DND-41 (cell line): ENCODE measurements around the gene PLEKHO1.

Experiments used
- ATAC-seq: fragments of 200-7000 bp; cut with Tn5 transposase; 3 replicates; pipeline ENCODE4 v1.9.1; 2021; ENCODE audit warnings: low read depth; ENCODE audit not compliant: insufficient read depth
- DNase-seq: peaks from one replicate; pipeline ENCODE4 v3.0.0-alpha.2; 2020
- H2AFZ ChIP-seq: 2 replicates; pipeline ENCODE4 v1.6.0; 2012; ENCODE audit warnings: low read depth, low read length
- H3K27ac ChIP-seq: 2 replicates; pipeline ENCODE4 v1.5.1; 2012; ENCODE audit warnings: low read length, inconsistent platforms
- H3K27me3 ChIP-seq: fragments of 200-600 bp; sonication (generic); 2 replicates; pipeline ENCODE4 v1.6.0; 2012; ENCODE audit warnings: low read length, mild to moderate bottlenecking, inconsistent platforms; ENCODE audit not compliant: insufficient read depth, poor library complexity
- H3K36me3 ChIP-seq: 2 replicates; pipeline ENCODE4 v1.5.1; 2012; ENCODE audit warnings: low read length, inconsistent platforms; ENCODE audit not compliant: insufficient read depth
- H3K4me1 ChIP-seq: 2 replicates; pipeline ENCODE4 v1.5.1; 2012; ENCODE audit warnings: mild to moderate bottlenecking, low read length; ENCODE audit not compliant: insufficient read depth
- H3K4me2 ChIP-seq: 2 replicates; pipeline ENCODE4 v1.6.0; 2012; ENCODE audit warnings: mild to moderate bottlenecking, moderate library complexity, low read length, inconsistent platforms; ENCODE audit not compliant: insufficient read depth
- H3K4me3 ChIP-seq, 2 experiments: fragments of 200-600 bp in 1 of 2; shearing (Covaris generic) in 1 of 2; 2 replicates each; pipeline ENCODE4 v1.5.1; 2012 to 2016; ENCODE audit warnings: inconsistent platforms in 2 of 2, low read length in 2 of 2, mild to moderate bottlenecking in 2 of 2, low read depth in 1 of 2, moderate library complexity in 1 of 2
- H3K79me2 ChIP-seq: 2 replicates; pipeline ENCODE4 v1.6.0; 2012; ENCODE audit warnings: low read length, inconsistent platforms; ENCODE audit not compliant: insufficient read depth
- H3K9ac ChIP-seq: 2 replicates; pipeline ENCODE4 v1.6.0; 2012; ENCODE audit warnings: low read depth, mild to moderate bottlenecking, inconsistent platforms, low read length, moderate library complexity
- H3K9me3 ChIP-seq: 2 replicates; pipeline ENCODE4 v1.5.1; 2012; ENCODE audit warnings: low read length, moderate library complexity, mild to moderate bottlenecking, inconsistent platforms; ENCODE audit not compliant: insufficient read depth, severe bottlenecking
- H4K20me1 ChIP-seq: 2 replicates; pipeline ENCODE4 v1.6.0; 2012; ENCODE audit warnings: low read length; ENCODE audit not compliant: insufficient read depth
- EZH2 ChIP-seq: IDR thresholded peaks from 3 replicates; pipeline ENCODE4 v1.6.1; 2012; ENCODE audit warnings: borderline replicate concordance, low read depth, mild to moderate bottlenecking, moderate library complexity, low read length, inconsistent platforms; ENCODE audit not compliant: severe bottlenecking
- TF ChIP-seq, protein P1 (sequence below): IDR thresholded peaks from 2 replicates; pipeline ENCODE4 v1.5.1; 2012; ENCODE audit warnings: borderline replicate concordance, low read length, moderate library complexity, mild to moderate bottlenecking; ENCODE audit not compliant: poor library complexity, severe bottlenecking; ENCODE audit errors: extremely low read depth

PLEKHO1 gene

DNA sequence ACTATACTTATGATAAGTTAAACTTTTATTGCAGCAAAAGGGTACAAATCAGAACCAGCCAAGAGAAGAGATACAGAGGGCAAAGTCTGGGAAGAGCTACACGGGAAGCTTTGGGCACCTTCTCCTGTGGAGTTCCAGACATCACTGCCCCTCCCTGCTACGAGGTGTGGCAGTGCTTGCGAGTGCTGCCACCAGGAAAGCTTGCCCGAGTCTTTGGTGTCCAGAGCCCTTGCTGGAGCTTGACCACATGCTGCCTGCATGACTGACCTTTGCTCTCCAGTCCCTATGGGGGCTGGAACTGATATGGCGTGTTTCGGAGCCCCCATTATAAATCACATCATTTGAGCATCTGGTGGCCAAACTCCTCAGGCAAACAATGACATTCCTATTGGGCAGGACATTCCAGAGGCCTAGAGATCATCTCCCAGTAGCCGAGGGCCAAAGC lies 23.4 kb downstream of the PLEKHO1 start:
- no peaks in the 10 kb centered on the region for H4K20me1 ChIP-seq
- H3K36me3 ChIP-seq: no peaks in the 10 kb centered on the region
- no peaks in the 10 kb centered on the region for H3K79me2 ChIP-seq
- H3K9me3 ChIP-seq: no peaks in the 10 kb centered on the region
- DNase-seq (no peak), ATAC-seq (no peak)
- no peak overlapping the region for H3K27ac ChIP-seq
- H3K4me1 ChIP-seq: no peaks in the 10 kb centered on the region
- no peak overlapping the region for H3K4me3 ChIP-seq
- H3K4me2 ChIP-seq: no peak overlapping the region
- TF ChIP-seq, protein P1, sequence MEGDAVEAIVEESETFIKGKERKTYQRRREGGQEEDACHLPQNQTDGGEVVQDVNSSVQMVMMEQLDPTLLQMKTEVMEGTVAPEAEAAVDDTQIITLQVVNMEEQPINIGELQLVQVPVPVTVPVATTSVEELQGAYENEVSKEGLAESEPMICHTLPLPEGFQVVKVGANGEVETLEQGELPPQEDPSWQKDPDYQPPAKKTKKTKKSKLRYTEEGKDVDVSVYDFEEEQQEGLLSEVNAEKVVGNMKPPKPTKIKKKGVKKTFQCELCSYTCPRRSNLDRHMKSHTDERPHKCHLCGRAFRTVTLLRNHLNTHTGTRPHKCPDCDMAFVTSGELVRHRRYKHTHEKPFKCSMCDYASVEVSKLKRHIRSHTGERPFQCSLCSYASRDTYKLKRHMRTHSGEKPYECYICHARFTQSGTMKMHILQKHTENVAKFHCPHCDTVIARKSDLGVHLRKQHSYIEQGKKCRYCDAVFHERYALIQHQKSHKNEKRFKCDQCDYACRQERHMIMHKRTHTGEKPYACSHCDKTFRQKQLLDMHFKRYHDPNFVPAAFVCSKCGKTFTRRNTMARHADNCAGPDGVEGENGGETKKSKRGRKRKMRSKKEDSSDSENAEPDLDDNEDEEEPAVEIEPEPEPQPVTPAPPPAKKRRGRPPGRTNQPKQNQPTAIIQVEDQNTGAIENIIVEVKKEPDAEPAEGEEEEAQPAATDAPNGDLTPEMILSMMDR: no peak
- no peak for TF ChIP-seq EZH2
- no peaks in the 10 kb centered on the region for H3K27me3 ChIP-seq
- no peak overlapping the region for H2AFZ ChIP-seq
- H3K9ac ChIP-seq: no peak overlapping the region

DNA sequence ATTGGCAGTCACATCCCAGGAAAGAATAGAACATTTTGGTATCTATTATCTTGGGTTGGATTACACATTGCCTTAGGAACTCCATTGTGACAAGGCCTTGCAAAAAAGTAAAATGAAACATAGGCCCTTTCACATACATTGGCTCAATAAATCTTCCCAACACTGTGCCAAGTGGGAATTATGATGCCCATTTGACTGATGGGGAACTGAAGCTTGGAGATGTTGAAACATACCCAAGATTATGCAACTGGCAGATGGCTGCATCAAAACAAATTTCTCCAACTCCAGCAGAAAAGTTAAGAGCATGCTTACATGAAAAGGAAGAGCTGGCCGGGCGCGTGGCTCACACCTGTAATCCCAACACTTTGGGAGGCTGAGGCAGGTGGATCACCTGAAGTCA lies 26.9 kb downstream of the PLEKHO1 start:
- Histone ChIP-seq H3K4me3 (no peak overlapping the region), H3K9me3 (no peaks in the 10 kb centered on the region), H3K9ac (no peak overlapping the region), H2AFZ (no peak overlapping the region), H3K4me1 (no peaks in the 10 kb centered on the region), H4K20me1 (no peaks in the 10 kb centered on the region), H3K79me2 (no peaks in the 10 kb centered on the region), H3K27me3 (no peaks in the 10 kb centered on the region), H3K27ac (no peak overlapping the region), H3K4me2 (no peak overlapping the region), H3K36me3 (no peaks in the 10 kb centered on the region)
- no peak for ATAC-seq
- DNase-seq: no peak
- TF ChIP-seq, protein P1: no peak
- no peak for TF ChIP-seq EZH2

DNA sequence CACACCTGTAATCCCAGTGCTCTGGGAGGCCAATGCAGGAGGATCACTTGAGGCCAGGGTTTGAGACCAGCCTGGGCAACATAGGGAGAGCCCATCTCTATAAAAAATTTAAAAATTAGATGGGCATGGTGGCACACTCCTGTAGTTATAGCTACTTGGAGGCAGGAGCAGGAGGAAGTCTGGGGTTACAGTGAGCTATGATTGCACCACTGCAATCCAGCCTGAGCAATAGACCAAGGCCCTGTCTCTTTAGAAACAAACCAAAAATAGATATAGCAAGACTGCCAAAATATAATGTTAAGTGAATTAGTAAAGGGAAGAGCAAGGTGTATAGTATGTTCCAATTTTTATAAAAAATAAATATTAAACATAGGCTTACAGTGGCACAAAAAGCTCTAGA lies 28.8 kb downstream of the PLEKHO1 start:
- Histone ChIP-seq H3K4me3 (no peak overlapping the region), H3K9ac (no peak overlapping the region), H3K36me3 (no peaks in the 10 kb centered on the region), H3K4me2 (no peak overlapping the region), H4K20me1 (no peaks in the 10 kb centered on the region), H3K79me2 (no peaks in the 10 kb centered on the region), H3K27ac (no peak overlapping the region), H3K9me3 (no peaks in the 10 kb centered on the region), H3K27me3 (no peaks in the 10 kb centered on the region), H2AFZ (no peak overlapping the region), H3K4me1 (no peaks in the 10 kb centered on the region)
- no peak for ATAC-seq
- no peak for TF ChIP-seq EZH2
- TF ChIP-seq, protein P1: no peak
- DNase-seq: no peak

DNA sequence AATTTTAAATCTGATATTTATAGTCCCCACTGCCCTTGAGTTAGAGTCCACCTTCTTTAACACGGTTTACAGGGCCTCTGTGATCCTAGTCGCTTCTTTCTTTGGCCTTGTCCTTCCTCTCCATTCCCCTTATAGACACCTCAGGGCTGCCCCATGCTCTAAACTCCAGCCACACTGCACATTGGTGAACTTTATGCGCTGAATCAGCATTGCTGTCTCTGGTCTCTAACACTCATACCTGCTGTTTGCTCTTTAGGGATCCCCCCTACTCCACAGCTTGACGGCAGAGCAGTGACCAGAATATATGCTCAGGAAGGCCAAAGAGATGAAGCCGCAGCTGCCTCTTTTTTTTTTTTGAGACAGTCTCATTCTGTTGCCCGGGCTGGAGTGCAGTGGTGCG lies 30.2 kb downstream of the PLEKHO1 start:
- Histone ChIP-seq H3K79me2 (no peaks in the 10 kb centered on the region), H3K9me3 (no peaks in the 10 kb centered on the region), H2AFZ (no peak overlapping the region), H3K4me3 (no peak overlapping the region), H3K27me3 (no peaks in the 10 kb centered on the region), H4K20me1 (no peaks in the 10 kb centered on the region), H3K27ac (no peak overlapping the region), H3K4me2 (no peak overlapping the region), H3K36me3 (no peaks in the 10 kb centered on the region), H3K4me1 (no peaks in the 10 kb centered on the region), H3K9ac (no peak overlapping the region)
- no peak for DNase-seq
- ATAC-seq: no peak
- TF ChIP-seq, protein P1: no peak
- TF ChIP-seq EZH2: no peak
